OCI-LY7 (cell line): ENCODE measurements around the gene RAB2B. TPM values are rescaled to one million over a fixed set of nuclear protein-coding genes. Genes with fewer than 3 reads are reported as not detected.
A peak's percentile ranks its signal among the peaks of the same experiment; 100 is the strongest.

Source experiments
- BruUV-seq: library from RNA; stranded (reverse); fragments of 400-500 nt; replicated peaks from 2 replicates; lab custom pipeline; 2021; lab: Mats Ljungman, UMichigan
- CTCF ChIA-PET: fragments of 300-600 bp; sonication (Branson Sonifier 250); formaldehyde crosslinking; loops from one replicate; lab custom pipeline; 2022; ENCODE audit warnings: antibody characterized with exemption; ENCODE audit not compliant: unreplicated experiment; lab: Charles Lee
- POLR2A ChIA-PET: fragments of 300-600 bp; sonication (Branson Sonifier 250); formaldehyde crosslinking; loops from one replicate; lab custom pipeline; 2022; ENCODE audit warnings: antibody characterized with exemption; lab: Charles Lee
- DNase-seq: peaks from one replicate; pipeline ENCODE4 v3.0.0-alpha.2; 2015; ENCODE audit warnings: low spot score
- H2AFZ ChIP-seq: fragments of 200-600 bp; sonication (generic), shearing (Covaris generic); 2 replicates; pipeline ENCODE4 v1.6.1; 2014; ENCODE audit warnings: mild to moderate bottlenecking, antibody characterized with exemption, low read length, moderate library complexity
- H3K27ac ChIP-seq: fragments of 200-600 bp; sonication (generic); 2 replicates; pipeline ENCODE4 v1.5.1; 2014; ENCODE audit warnings: mixed run types, low read depth, mild to moderate bottlenecking, moderate library complexity, low read length, inconsistent platforms; ENCODE audit not compliant: poor library complexity, severe bottlenecking
- H3K36me3 ChIP-seq: fragments of 200-600 bp; sonication (generic); 2 replicates; pipeline ENCODE4 v1.6.1; 2014; ENCODE audit warnings: mild to moderate bottlenecking, antibody characterized with exemption, low read length, moderate library complexity, mixed read lengths; ENCODE audit not compliant: insufficient read depth
- H3K4me1 ChIP-seq: fragments of 200-600 bp; sonication (generic); 2 replicates; pipeline ENCODE4 v1.5.1; 2014; ENCODE audit warnings: mild to moderate bottlenecking, low read length; ENCODE audit not compliant: insufficient read depth, poor library complexity, severe bottlenecking
- H3K4me2 ChIP-seq: fragments of 200-600 bp; sonication (generic); 2 replicates; pipeline ENCODE4 v1.6.1; 2014; ENCODE audit warnings: mild to moderate bottlenecking, low read length
- H3K4me3 ChIP-seq: fragments of 200-600 bp; sonication (generic); 2 replicates; pipeline ENCODE4 v1.5.1; 2014; ENCODE audit warnings: mild to moderate bottlenecking, low read depth, low read length; ENCODE audit not compliant: poor library complexity, severe bottlenecking
- H3K79me2 ChIP-seq: fragments of 200-600 bp; sonication (generic); 2 replicates; pipeline ENCODE4 v1.6.1; 2016; ENCODE audit warnings: low read depth, mild to moderate bottlenecking, low read length, moderate library complexity, mixed read lengths; ENCODE audit not compliant: insufficient read depth
- H3K9me2 ChIP-seq: fragments of 200-600 bp; sonication (generic); 2 replicates; pipeline ENCODE4 v1.6.1; 2016; ENCODE audit warnings: mild to moderate bottlenecking, low read length, mixed read lengths; ENCODE audit not compliant: insufficient read depth
- H3K9me3 ChIP-seq: fragments of 200-600 bp; sonication (generic); 2 replicates; pipeline ENCODE4 v1.6.1; 2014; ENCODE audit warnings: mild to moderate bottlenecking, mixed run types, low read length, mixed read lengths
- H4K20me1 ChIP-seq: fragments of 200-600 bp; sonication (generic); 2 replicates; pipeline ENCODE4 v1.6.1; 2014; ENCODE audit warnings: mild to moderate bottlenecking, antibody characterized with exemption, low read length, moderate library complexity, mixed read lengths; ENCODE audit not compliant: insufficient read depth
- CTCF ChIP-seq: fragments of 200-600 bp; sonication (generic); conservative IDR thresholded peaks from 2 replicates; pipeline ENCODE4 v1.5.1; 2014; ENCODE audit warnings: mild to moderate bottlenecking, antibody characterized with exemption, low read length, moderate library complexity, mixed read lengths
- EZH2phosphoT487 ChIP-seq: fragments of 200-600 bp; sonication (generic); IDR thresholded peaks from 2 replicates; pipeline ENCODE4 v1.6.1; 2018; ENCODE audit warnings: low read depth, borderline replicate concordance, mild to moderate bottlenecking, mixed run types, antibody characterized with exemption, low read length, moderate library complexity, mixed read lengths
- intact Hi-C: fragments of 100-400 bp; cut with micrococcal nuclease; formaldehyde crosslinking; loops from one replicate; pipeline ENCODE4 v1.10.0; 2022; ENCODE audit not compliant: unreplicated experiment
- total RNA-seq, 2 experiments: library from RNA; depleted of rRNA in 1 of 2; stranded (reverse); fragments of >200 nt in 1 of 2; shearing (Covaris generic) in 1 of 2; gene quantifications; 2 replicates each; pipeline ENCODE4 v1.2.3, GENCODE V29; 2014 to 2022

The RAB2B gene
- total RNA-seq, 2 experiments from 2014 or later = 14.5 to 18.7 TPM

GRCh38 chr14:21510735-21511657 is 34.2 kb upstream of the RAB2B start, which contains the start of gene METTL3:
METTL3 (minus strand) TSS chr14:21511340; CDS start chr14:21511223, 117 bp downstream.
- peak within 1 kb of the TSS; percentile 78 for H3K4me3 ChIP-seq
- TF ChIP-seq EZH2phosphoT487 = no peak
- TF ChIP-seq CTCF = no peak
- ChIA-PET CTCF (interaction anchor here (0.6 to 1.2 kb wide), 3 partner anchors 12 to 35 kb away, joined by 3 to 12 read pairs (median 4); partner anchors contain the start of gene SALL2), POLR2A (interaction anchor here (0.5 to 3.5 kb wide), 10 partner anchors 9 to 1794 kb away, joined by 3 to 30 read pairs (median 4); partner anchors contain the start of gene SALL2)
- BruUV-seq = no TSS peak
- H2AFZ ChIP-seq = peak within 1 kb of the TSS; percentile 65
- peaks cover 43% of the 10 kb centered on the region for H3K79me2 ChIP-seq
- peak; percentile 98 for DNase-seq
- H3K4me1 ChIP-seq = peaks cover 13% of the 10 kb centered on the region
- intact Hi-C loops = loop anchor here (1.0 kb wide), 1 partner anchor 16 kb away; no protein-coding TSS in a partner anchor
- H4K20me1 ChIP-seq = no peaks in the 10 kb centered on the region
- H3K9me2 ChIP-seq = no peaks in the 10 kb centered on the region
- peak within 1 kb of the TSS; percentile 94 for H3K4me2 ChIP-seq
- peaks cover 30% of the 10 kb centered on the region for H3K36me3 ChIP-seq
- H3K27ac ChIP-seq = peak within 1 kb of the TSS; percentile 34
- H3K9me3 ChIP-seq = no peaks in the 10 kb centered on the region

- BruUV-seq = no TSS peak
- peaks cover 57% of the 10 kb centered on the region for H3K79me2 ChIP-seq
- H3K4me3 ChIP-seq = peak overlapping the region; percentile 78
- H3K4me1 ChIP-seq = peaks cover 23% of the 10 kb centered on the region
- no peak for DNase-seq
- no peaks in the 10 kb centered on the region for H3K9me2 ChIP-seq
- no peak overlapping the region for H2AFZ ChIP-seq
- H3K9me3 ChIP-seq = no peaks in the 10 kb centered on the region
- peaks cover 40% of the 10 kb centered on the region for H3K36me3 ChIP-seq
- POLR2A ChIA-PET = interaction anchor here (2.7 kb wide), 1 partner anchor 8 kb away, joined by 13 read pairs; no protein-coding TSS in a partner anchor
- intact Hi-C loops = no loop called here
- H3K27ac ChIP-seq = no peak overlapping the region
- TF ChIP-seq EZH2phosphoT487 (no peak), CTCF (no peak)
- CTCF ChIA-PET = no interaction called here
- H4K20me1 ChIP-seq = no peaks in the 10 kb centered on the region
- peak overlapping the region; percentile 94 for H3K4me2 ChIP-seq
Measured at GRCh38 chr14:21509432-21510143, 32.8 kb upstream of the RAB2B start.
